ENCODE results near the gene LCMT1. TPM values are rescaled to one million over a fixed set of nuclear protein-coding genes. Genes with fewer than 3 reads are reported as not detected.

LCMT1 gene
- total and polyA plus RNA-seq, 2 of the 4 experiments (the other 2 are of a cell fraction), result 33.1 to 60.4 TPM

GRCh38 chr16:25163683-25164082 lies 52.1 kb downstream of the LCMT1 start:
- Histone ChIP-seq H4K5ac (ENCODE audit: low read depth, low read length) (no peak overlapping the region), H3K23ac (ENCODE audit: low read depth, low read length) (no peak overlapping the region), H2BK5ac (ENCODE audit: low read depth, low read length, poor library complexity, severe bottlenecking) (no peak overlapping the region), H3K56ac (ENCODE audit: extremely low read depth, insufficient read depth, low read length) (no peak overlapping the region), H2AK9ac (replicated peaks; ENCODE audit: low read depth, low read length, poor library complexity) (no peak overlapping the region), H3K79me1 (ENCODE audit: low read depth in 1 of 2, low read length in 2 of 2) (no peaks in the 10 kb centered on the region), H3K9me1 (ENCODE audit: insufficient read depth, low read length) (no peaks in the 10 kb centered on the region), H2AFZ (replicated peaks; ENCODE audit: low read length, poor library complexity) (no peak overlapping the region), H3K18ac (ENCODE audit: low read depth, low read length) (no peak overlapping the region), H4K8ac (ENCODE audit: low read depth in 2 of 2, low read length in 2 of 2) (no peak overlapping the region), H2BK15ac (ENCODE audit: low read depth, low read length) (no peak overlapping the region), H3K4ac (ENCODE audit: low read depth, low read length) (no peak overlapping the region), H4K91ac (ENCODE audit: insufficient read depth, low read depth, low read length) (no peak overlapping the region), H3K9me3 (ENCODE audit: control insufficient read depth, insufficient read depth, low read length) (no peaks in the 10 kb centered on the region), H4K20me1 (ENCODE audit: insufficient read depth, low read length) (no peaks in the 10 kb centered on the region), H3K14ac (replicated peaks; ENCODE audit: low read depth, low read length) (no peak overlapping the region), H3K27me3 (ENCODE audit: control insufficient read depth, insufficient read depth, low read length) (no peaks in the 10 kb centered on the region), H3K4me2 (ENCODE audit: low read depth, low read length) (no peak overlapping the region), H2BK20ac (ENCODE audit: low read depth, low read length) (no peak overlapping the region), H3K4me1 (ENCODE audit: control insufficient read depth, insufficient read depth, low read length) (no peaks in the 10 kb centered on the region), H3K9ac (ENCODE audit: low read depth, low read length) (no peak overlapping the region), H3K36me3 (ENCODE audit: control insufficient read depth, insufficient read depth, low read length) (peaks cover 32% of the 10 kb centered on the region), H3K27ac (ENCODE audit: insufficient read depth, low read length) (no peak overlapping the region), H2BK120ac (ENCODE audit: low read depth, low read length) (no peak overlapping the region), H2AK5ac (ENCODE audit: low read depth, low read length) (no peak overlapping the region), H3K4me3 (ENCODE audit: insufficient read depth, low read depth, low read length) (no peak overlapping the region)
- TF ChIP-seq MAFK (IDR thresholded peaks at IDR 0.05; ENCODE audit: low read depth, low read length), result no peak
- TF ChIP-seq NFE2L2 (IDR thresholded peaks at IDR 0.05; ENCODE audit: low read depth, low read length), result no peak
- no peak for TF ChIP-seq ELK1 (IDR thresholded peaks at IDR 0.05; ENCODE audit: borderline replicate concordance, low read depth, low read length)
- TF ChIP-seq CHD1 (IDR thresholded peaks at IDR 0.05; ENCODE audit: low read depth, low read length), result no peak
- no peak for TF ChIP-seq FOS (IDR thresholded peaks at IDR 0.05; ENCODE audit: low read depth, low read length)
- no peak for TF ChIP-seq RCOR1 (IDR thresholded peaks at IDR 0.05; ENCODE audit: insufficient replicate concordance, low read length)
- TF ChIP-seq CTCF (conservative IDR thresholded peaks at IDR 0.05; ENCODE audit: low read depth, low read length), result no peak
- no peak for TF ChIP-seq CEBPB (IDR thresholded peaks at IDR 0.05; ENCODE audit: low read depth, low read length)
- TF ChIP-seq MAZ (IDR thresholded peaks at IDR 0.05; ENCODE audit: borderline replicate concordance, low read depth, low read length), result no peak
- no peak for TF ChIP-seq MXI1 (IDR thresholded peaks at IDR 0.05; ENCODE audit: borderline replicate concordance, low read depth, low read length)
- TF ChIP-seq POLR2A (IDR thresholded peaks at IDR 0.05; ENCODE audit: low read depth, low read length), result no peak
- TF ChIP-seq USF2 (IDR thresholded peaks at IDR 0.05; ENCODE audit: low read depth, low read length), result no peak
- POLR2A ChIA-PET (ENCODE audit: unreplicated experiment), result no interaction called here
- ATAC-seq (ENCODE audit: low read depth) (no peak), DNase-seq (no peak)
- dilution Hi-C loops (cut with HindIII; ENCODE audit: low sequenced_read_pairs, unreplicated experiment) (no loop called here), intact Hi-C loops (cut with micrococcal nuclease) (no loop called here), in situ Hi-C loops (cut with MboI; ENCODE audit: low sequenced_read_pairs) (no loop called here)
- no TSS peak for BruUV-seq (replicated peaks)
- no CpG with 5 or more reads among the region's 1 CpG for WGBS, 2 experiments (ENCODE audit: extremely low coverage in 2 of 2, insufficient read length in 1 of 2)
- CTCF ChIA-PET, result interaction anchor here (0.6 kb wide), 1 partner anchor 280 kb away, joined by 3 read pairs; no protein-coding TSS in a partner anchor

All from IMR-90 (cell line).